Neural progenitor cell (in vitro differentiated cells): ENCODE data around the gene FALEC. TPM values are rescaled to one million over a fixed set of nuclear protein-coding genes. Genes with fewer than 3 reads are reported as not detected.

Experiments used
- DNase-seq: peaks from one replicate; pipeline ENCODE4 v3.0.0-alpha.2; 2016; ENCODE audit warnings: low spot score
- H2AFZ ChIP-seq: fragments of 200-600 bp; sonication (generic); replicated peaks from 2 replicates; pipeline ENCODE4 v1.6.1; 2016; ENCODE audit warnings: antibody characterized with exemption
- H3F3A ChIP-seq: fragments of 200-600 bp; sonication (generic); 2 replicates; pipeline ENCODE4 v1.6.1; 2016; ENCODE audit warnings: antibody characterized with exemption, low read depth
- H3K27ac ChIP-seq: fragments of 200-600 bp; sonication (generic); 2 replicates; pipeline ENCODE4 v1.5.1; 2016; ENCODE audit warnings: mild to moderate bottlenecking
- H3K27me3 ChIP-seq: fragments of 200-600 bp; sonication (generic); 2 replicates; pipeline ENCODE4 v1.6.1; 2016; ENCODE audit warnings: mild to moderate bottlenecking, moderate library complexity
- H3K36me3 ChIP-seq: fragments of 200-600 bp; sonication (generic); 2 replicates; pipeline ENCODE4 v1.5.1; 2016
- H3K4me1 ChIP-seq: fragments of 200-600 bp; sonication (generic); 2 replicates; pipeline ENCODE4 v1.6.1; 2016; ENCODE audit warnings: mixed run types
- H3K4me2 ChIP-seq: fragments of 200-600 bp; sonication (generic); 2 replicates; pipeline ENCODE4 v1.6.1; 2016
- H3K4me3 ChIP-seq: fragments of 200-600 bp; sonication (generic); 2 replicates; pipeline ENCODE4 v1.5.1; 2016
- H3K79me2 ChIP-seq: fragments of 200-600 bp; sonication (generic); 2 replicates; pipeline ENCODE4 v1.6.1; 2016; ENCODE audit warnings: low read depth
- H3K9ac ChIP-seq: fragments of 200-600 bp; sonication (generic); 2 replicates; pipeline ENCODE4 v1.6.1; 2016
- H3K9me3 ChIP-seq: fragments of 200-600 bp; sonication (generic); 2 replicates; pipeline ENCODE4 v1.5.1; 2016; ENCODE audit warnings: low read depth
- H4K20me1 ChIP-seq: fragments of 200-600 bp; sonication (generic); 2 replicates; pipeline ENCODE4 v1.6.1; 2016; ENCODE audit warnings: low read depth
- H3K27ac Mint-ChIP-seq: 3 replicates; pipeline ENCODE4 v1.8.0; 2021; ENCODE audit warnings: mixed read lengths
- H3K27me3 Mint-ChIP-seq: 2 replicates; pipeline ENCODE4 v1.8.0; 2022; ENCODE audit warnings: low read depth, mild to moderate bottlenecking, inconsistent platforms, moderate library complexity, mixed read lengths; ENCODE audit not compliant: insufficient read depth
- H3K36me3 Mint-ChIP-seq: 3 replicates; pipeline ENCODE4 v1.8.0; 2021; ENCODE audit warnings: mixed read lengths
- H3K4me1 Mint-ChIP-seq: 3 replicates; pipeline ENCODE4 v1.8.0; 2021; ENCODE audit warnings: mixed read lengths
- H3K4me3 Mint-ChIP-seq: 3 replicates; pipeline ENCODE4 v1.8.0; 2021; ENCODE audit warnings: mild to moderate bottlenecking, moderate library complexity, mixed read lengths
- H3K9me3 Mint-ChIP-seq: 3 replicates; pipeline ENCODE4 v1.8.0; 2020; ENCODE audit warnings: mixed read lengths
- EZH2 ChIP-seq: fragments of 200-600 bp; sonication (generic); IDR thresholded peaks from 2 replicates; pipeline ENCODE4 v1.6.1; 2017; ENCODE audit warnings: antibody characterized with exemption, mild to moderate bottlenecking, moderate library complexity
- EZH2phosphoT487 ChIP-seq: fragments of 200-600 bp; sonication (generic); IDR thresholded peaks from 2 replicates; pipeline ENCODE4 v1.6.1; 2017; ENCODE audit warnings: antibody characterized with exemption
- total RNA-seq: library from RNA; depleted of rRNA; stranded (reverse); fragments of >200 nt; gene quantifications from 2 replicates; pipeline ENCODE4 v1.2.3, GENCODE V29; 2015; ENCODE audit warnings: low replicate concordance
- TF ChIP-seq, protein P1 (sequence below): fragments of 200-600 bp; sonication (generic); IDR thresholded peaks from 2 replicates; pipeline ENCODE4 v1.5.1; 2017; ENCODE audit warnings: antibody characterized with exemption, mild to moderate bottlenecking

Gene FALEC
- total RNA-seq, 1 donor from 2014 or later = not detected

DNA sequence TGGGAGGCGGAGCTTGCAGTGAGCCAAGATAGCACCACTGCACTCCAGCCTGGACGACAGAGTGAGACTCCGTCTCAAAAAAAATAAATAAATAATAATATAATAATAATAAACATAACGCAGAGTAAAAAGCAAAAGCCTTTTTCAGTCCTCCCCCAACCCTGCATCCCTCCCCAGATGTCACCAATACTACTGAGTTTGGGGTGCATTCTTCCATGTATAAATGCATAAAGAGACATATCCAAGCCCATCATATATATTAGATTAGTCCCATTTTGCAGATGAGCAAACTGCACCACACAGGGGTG is 32.7 kb downstream of the FALEC start:
- Mint-ChIP-seq H3K9me3 (no peaks in the 10 kb centered on the region), H3K27ac (no peak overlapping the region), H3K36me3 (no peaks in the 10 kb centered on the region), H3K27me3 (peaks cover 22% of the 10 kb centered on the region), H3K4me1 (peaks cover 30% of the 10 kb centered on the region), H3K4me3 (peak overlapping the region; percentile 85)
- peak overlapping the region; percentile 65 for H3K4me3 ChIP-seq
- H2AFZ ChIP-seq = peak overlapping the region; percentile 92
- H3K9me3 ChIP-seq = no peaks in the 10 kb centered on the region
- H4K20me1 ChIP-seq = peaks cover 18% of the 10 kb centered on the region
- DNase-seq = no peak
- H3K27ac ChIP-seq = no peak overlapping the region
- H3K9ac ChIP-seq = no peak overlapping the region
- no peaks in the 10 kb centered on the region for H3K79me2 ChIP-seq
- TF ChIP-seq EZH2 = no peak
- peak overlapping the region; percentile 85 for H3K4me2 ChIP-seq
- H3K27me3 ChIP-seq = peaks cover 48% of the 10 kb centered on the region
- H3K36me3 ChIP-seq = no peaks in the 10 kb centered on the region
- H3K4me1 ChIP-seq = peaks cover 18% of the 10 kb centered on the region
- peaks cover 33% of the 10 kb centered on the region for H3F3A ChIP-seq

DNA sequence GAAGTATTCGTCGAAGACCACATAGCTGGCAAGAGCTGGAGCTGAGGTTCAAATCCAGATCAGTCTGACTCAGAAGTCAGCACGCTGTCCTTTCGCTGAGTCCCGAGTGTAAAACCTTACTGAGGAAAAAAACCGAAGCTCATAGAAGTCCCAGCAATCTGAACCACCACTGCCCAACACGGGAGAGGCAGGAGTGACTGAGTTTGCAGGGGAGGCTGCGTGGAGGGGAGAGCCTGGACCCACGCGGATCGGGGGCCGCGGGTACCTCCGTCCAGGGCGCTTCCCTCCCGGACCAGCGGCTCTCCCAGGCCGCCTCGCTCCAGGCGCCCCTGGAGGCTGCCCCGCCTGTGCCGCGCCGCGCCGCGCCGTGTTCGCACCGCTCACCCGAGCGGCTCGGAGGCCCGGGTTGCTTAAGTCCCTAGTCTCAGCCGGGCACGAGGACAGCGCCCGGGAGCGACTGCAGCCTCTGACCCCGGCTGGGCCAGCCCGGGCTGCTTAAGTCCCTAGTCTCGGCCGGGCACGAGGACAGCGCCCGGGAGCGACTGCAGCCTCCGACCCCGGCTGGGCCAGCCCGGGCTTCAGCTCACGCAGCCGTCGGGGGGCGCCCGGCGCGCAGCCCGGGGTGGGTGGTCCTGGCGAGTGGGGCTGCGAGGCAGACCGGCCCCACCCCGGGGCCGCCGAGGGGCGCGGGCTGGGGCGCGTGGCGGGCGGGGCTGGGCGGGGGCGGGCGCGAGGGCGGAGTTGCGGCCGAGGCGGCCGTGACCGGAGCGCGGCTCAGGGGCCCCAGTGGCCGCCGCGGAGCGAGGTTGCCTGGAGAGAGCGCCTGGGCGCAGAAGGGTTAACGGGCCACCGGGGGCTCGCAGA is 33.3 kb downstream of the FALEC start, which contains the start of gene ADAMTSL4:
TSS of gene ADAMTSL4 (plus strand) at position 777 of the 864 bp plus-strand sequence. CDS start 2,881 bp downstream, outside the sequence.
- H2AFZ ChIP-seq = peak within 1 kb of the TSS; percentile 92
- peak within 1 kb of the TSS; percentile 65 for H3K4me3 ChIP-seq
- peaks cover 17% of the 10 kb centered on the region for H3K4me1 ChIP-seq
- TF ChIP-seq EZH2phosphoT487 (peak; percentile 45), EZH2 (peak; percentile 56)
- TF ChIP-seq, protein P1, sequence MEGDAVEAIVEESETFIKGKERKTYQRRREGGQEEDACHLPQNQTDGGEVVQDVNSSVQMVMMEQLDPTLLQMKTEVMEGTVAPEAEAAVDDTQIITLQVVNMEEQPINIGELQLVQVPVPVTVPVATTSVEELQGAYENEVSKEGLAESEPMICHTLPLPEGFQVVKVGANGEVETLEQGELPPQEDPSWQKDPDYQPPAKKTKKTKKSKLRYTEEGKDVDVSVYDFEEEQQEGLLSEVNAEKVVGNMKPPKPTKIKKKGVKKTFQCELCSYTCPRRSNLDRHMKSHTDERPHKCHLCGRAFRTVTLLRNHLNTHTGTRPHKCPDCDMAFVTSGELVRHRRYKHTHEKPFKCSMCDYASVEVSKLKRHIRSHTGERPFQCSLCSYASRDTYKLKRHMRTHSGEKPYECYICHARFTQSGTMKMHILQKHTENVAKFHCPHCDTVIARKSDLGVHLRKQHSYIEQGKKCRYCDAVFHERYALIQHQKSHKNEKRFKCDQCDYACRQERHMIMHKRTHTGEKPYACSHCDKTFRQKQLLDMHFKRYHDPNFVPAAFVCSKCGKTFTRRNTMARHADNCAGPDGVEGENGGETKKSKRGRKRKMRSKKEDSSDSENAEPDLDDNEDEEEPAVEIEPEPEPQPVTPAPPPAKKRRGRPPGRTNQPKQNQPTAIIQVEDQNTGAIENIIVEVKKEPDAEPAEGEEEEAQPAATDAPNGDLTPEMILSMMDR = peak; percentile 33
- Mint-ChIP-seq H3K4me1 (peaks cover 25% of the 10 kb centered on the region), H3K27ac (no peak within 1 kb of the TSS), H3K9me3 (no peaks in the 10 kb centered on the region), H3K36me3 (no peaks in the 10 kb centered on the region), H3K27me3 (peaks cover 23% of the 10 kb centered on the region), H3K4me3 (peak within 1 kb of the TSS; percentile 87)
- peak; percentile 89 for DNase-seq
- peaks cover 48% of the 10 kb centered on the region for H3K27me3 ChIP-seq
- no peaks in the 10 kb centered on the region for H3K36me3 ChIP-seq
- no peak within 1 kb of the TSS for H3K27ac ChIP-seq
- H3K79me2 ChIP-seq = no peaks in the 10 kb centered on the region
- peaks cover 33% of the 10 kb centered on the region for H3F3A ChIP-seq
- H4K20me1 ChIP-seq = peaks cover 18% of the 10 kb centered on the region
- H3K9me3 ChIP-seq = no peaks in the 10 kb centered on the region
- peak within 1 kb of the TSS; percentile 85 for H3K4me2 ChIP-seq
- no peak within 1 kb of the TSS for H3K9ac ChIP-seq

DNA sequence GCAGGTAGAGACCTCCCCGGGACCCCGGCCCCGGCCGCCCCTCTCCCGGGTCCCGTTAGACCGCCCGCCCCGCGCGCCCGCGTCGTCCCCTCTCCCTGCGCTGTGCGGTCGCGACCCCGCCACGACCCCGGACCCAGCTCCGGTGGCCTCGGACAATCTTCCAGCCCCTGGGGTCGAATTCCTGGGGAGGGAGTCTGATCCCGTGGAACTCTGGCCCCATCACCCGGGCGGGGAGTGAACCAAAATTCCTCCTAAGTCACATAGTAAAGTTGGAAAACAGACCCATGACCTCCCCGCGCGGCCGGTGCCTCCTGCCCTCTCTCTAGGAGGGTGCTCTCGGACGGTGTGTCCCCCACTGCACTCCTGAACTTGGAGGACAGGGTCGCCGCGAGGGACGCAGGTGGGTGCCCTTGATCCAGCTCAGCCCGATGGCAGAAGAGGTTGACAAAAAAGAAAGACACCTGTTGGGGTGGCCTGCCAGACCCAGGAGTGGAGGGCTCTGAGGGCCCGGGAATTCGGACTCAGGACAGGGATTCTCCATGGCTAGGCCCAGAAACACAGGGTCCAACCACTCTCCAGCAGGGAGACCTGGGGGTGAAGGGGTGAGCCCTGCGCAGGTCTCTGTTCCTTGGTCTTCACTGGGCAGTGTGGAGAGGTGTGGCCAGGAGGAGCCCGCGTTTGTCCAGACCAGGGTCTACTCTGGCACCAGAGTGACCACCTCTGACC is 34.1 kb downstream of the FALEC start:
- Histone ChIP-seq H4K20me1 (peaks cover 18% of the 10 kb centered on the region), H3K79me2 (no peaks in the 10 kb centered on the region), H3F3A (peaks cover 33% of the 10 kb centered on the region), H3K27me3 (peaks cover 48% of the 10 kb centered on the region), H3K4me1 (peaks cover 13% of the 10 kb centered on the region), H3K4me2 (peak overlapping the region; percentile 85), H3K27ac (no peak overlapping the region), H3K9ac (no peak overlapping the region), H3K36me3 (no peaks in the 10 kb centered on the region), H3K9me3 (no peaks in the 10 kb centered on the region), H3K4me3 (peak overlapping the region; percentile 65), H2AFZ (no peak overlapping the region)
- peak; percentile 75 for DNase-seq
- peaks cover 24% of the 10 kb centered on the region for H3K4me1 Mint-ChIP-seq
- H3K36me3 Mint-ChIP-seq = no peaks in the 10 kb centered on the region
- no peak overlapping the region for H3K27ac Mint-ChIP-seq
- H3K27me3 Mint-ChIP-seq = peaks cover 23% of the 10 kb centered on the region
- no peaks in the 10 kb centered on the region for H3K9me3 Mint-ChIP-seq
- H3K4me3 Mint-ChIP-seq = peak overlapping the region; percentile 87
- peak; percentile 36 for TF ChIP-seq EZH2phosphoT487
- TF ChIP-seq EZH2 = no peak
- TF ChIP-seq, protein P1 = no peak
